Skeletal muscle cell (primary cell): ENCODE results near the gene RARG.

ENCODE experiments used
- DNase-seq: peaks from one replicate; pipeline ENCODE4 v3.0.0-alpha.2; 2010; ENCODE audit warnings: low read depth
- H3K4me3 ChIP-seq: 2 replicates; pipeline ENCODE4 v1.5.1; 2011; ENCODE audit warnings: low read depth, mild to moderate bottlenecking, control low read depth, low read length, moderate library complexity

RARG gene

GRCh38 chr12:53195516-53196420 is 36.2 kb downstream of the RARG start:
- H3K4me3 ChIP-seq, result no peak overlapping the region
- DNase-seq, result no peak

GRCh38 chr12:53194973-53195372 is 37.0 kb downstream of the RARG start:
- DNase-seq, result no peak
- no peak overlapping the region for H3K4me3 ChIP-seq

- no peak for DNase-seq
- no peak overlapping the region for H3K4me3 ChIP-seq
These were observed 37.9 kb downstream of the RARG start for GRCh38 chr12:53193985-53194716.

- H3K4me3 ChIP-seq, result no peak overlapping the region
- DNase-seq, result no peak
These were observed 39.0 kb downstream of the RARG start for GRCh38 chr12:53193040-53193439.

- no peak for DNase-seq
- H3K4me3 ChIP-seq, result no peak overlapping the region
These were observed 39.4 kb downstream of the RARG start for GRCh38 chr12:53192531-53193021.

- H3K4me3 ChIP-seq, result no peak overlapping the region
- no peak for DNase-seq
These were observed 40.0 kb downstream of the RARG start for GRCh38 chr12:53191885-53192530.

GRCh38 chr12:53191096-53191884 is 40.7 kb downstream of the RARG start:
- DNase-seq, result no peak
- H3K4me3 ChIP-seq, result no peak overlapping the region

- peak; percentile 36 for DNase-seq
These were observed 41.8 kb downstream of the RARG start for GRCh38 chr12:53190108-53190729.

GRCh38 chr12:53187145-53187899 is 44.7 kb downstream of the RARG start:
- DNase-seq, result no peak
- H3K4me3 ChIP-seq, result no peak overlapping the region

More at GRCh38 chr12:53190108-53190729, 41.8 kb downstream of the RARG start:
- no peak overlapping the region for H3K4me3 ChIP-seq

GRCh38 chr12:53186745-53187144 is 45.3 kb downstream of the RARG start:
- no peak overlapping the region for H3K4me3 ChIP-seq
- no peak for DNase-seq

- no peak overlapping the region for H3K4me3 ChIP-seq
- DNase-seq, result no peak
These were observed 46.3 kb downstream of the RARG start for GRCh38 chr12:53185582-53186153.

- DNase-seq, result no peak
- H3K4me3 ChIP-seq, result no peak overlapping the region
These were observed 47.2 kb downstream of the RARG start for GRCh38 chr12:53184828-53185227.

GRCh38 chr12:53182903-53183302 is 49.1 kb downstream of the RARG start:
- H3K4me3 ChIP-seq, result no peak overlapping the region
- no peak for DNase-seq

- H3K4me3 ChIP-seq, result peak overlapping the region; percentile 63
- no peak for DNase-seq
These were observed 50.1 kb downstream of the RARG start for GRCh38 chr12:53181935-53182334.

- peak overlapping the region; percentile 63 for H3K4me3 ChIP-seq
- DNase-seq, result no peak
These were observed 50.9 kb downstream of the RARG start for GRCh38 chr12:53180931-53181645.

- peak within 1 kb of the TSS; percentile 63 for H3K4me3 ChIP-seq
- peak; percentile 90 for DNase-seq
These were observed 51.6 kb downstream of the RARG start, which contains the start of the genes CSAD and ZNF740 for GRCh38 chr12:53180220-53180930. Gene CSAD (minus strand): TSS chr12:53180925. CDS start chr12:53173470, 7,455 bp downstream. Gene ZNF740 (plus strand): TSS chr12:53180722. CDS start chr12:53181984, 1,262 bp downstream.
